ENCODE measurements around the gene RAB8B.
"Not testable (repeated sequence)": the region's sequence is repeated elsewhere in the genome, so short reads cannot be mapped to it uniquely, and the experiment has no call there.

The RAB8B gene

DNA sequence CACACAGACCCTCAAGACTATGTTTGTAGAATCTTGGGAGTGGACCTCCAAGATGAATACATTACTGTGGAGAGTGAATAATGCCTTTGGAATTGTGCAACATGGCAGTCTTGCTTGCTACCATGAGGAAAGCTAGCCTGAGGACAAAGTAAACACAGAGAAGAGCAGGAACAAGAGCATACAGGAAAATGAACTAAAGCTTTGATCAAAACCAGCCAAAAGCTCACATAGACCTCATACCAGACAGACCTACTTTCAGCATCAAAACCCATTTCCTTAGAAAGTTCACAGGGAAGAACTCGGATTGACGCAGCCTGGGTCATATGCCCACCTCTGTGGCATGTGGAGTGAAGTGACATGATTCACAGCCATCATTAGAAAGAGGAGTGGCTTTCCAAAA is 3.3 kb upstream of the RAB8B start:
- DNase-seq = no peak

DNA sequence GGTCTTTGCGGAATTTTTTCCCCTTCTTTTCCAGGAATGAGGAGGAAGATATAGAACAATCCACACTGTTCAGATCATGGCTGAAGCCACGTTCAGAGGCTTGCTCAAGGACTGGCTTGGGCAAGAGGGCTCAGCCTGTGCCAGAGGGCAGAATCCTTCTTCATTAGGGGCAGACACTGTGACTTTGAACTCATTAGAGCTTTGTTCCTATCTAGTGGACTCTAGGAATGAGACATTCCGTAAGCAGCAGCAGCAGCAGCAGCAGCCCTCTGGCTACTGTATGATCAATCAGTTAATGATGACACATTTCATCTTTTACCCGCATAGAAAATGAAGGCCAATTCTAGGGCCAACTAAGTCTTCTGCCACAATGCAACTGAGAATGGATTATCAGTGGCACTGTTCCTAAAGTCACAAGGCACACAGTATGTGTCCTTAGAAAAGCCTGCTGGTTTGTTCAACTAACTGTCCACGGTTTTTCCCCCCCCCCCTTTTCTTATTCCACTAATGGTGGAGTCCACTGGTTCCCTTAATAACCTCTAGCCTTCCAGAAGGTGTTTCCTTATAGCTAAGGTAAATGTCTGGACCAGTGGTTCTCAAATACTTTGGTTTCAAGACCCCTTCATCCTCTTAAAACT is 1.7 kb upstream of the RAB8B start:
- DNase-seq = no peak

- no peak for DNase-seq
Observed at GRCh38 chr15:63188247-63188925, 1.0 kb upstream of the RAB8B start.

GRCh38 chr15:63189941-63190768 is 749 bp downstream of the RAB8B start:
- DNase-seq = no peak

GRCh38 chr15:63190769-63191649 is 1.6 kb downstream of the RAB8B start:
- no peak for DNase-seq

- no peak for DNase-seq
Observed at GRCh38 chr15:63191895-63192618, 2.7 kb downstream of the RAB8B start.

GRCh38 chr15:63192619-63193206 is 3.3 kb downstream of the RAB8B start:
- no peak for DNase-seq

DNA sequence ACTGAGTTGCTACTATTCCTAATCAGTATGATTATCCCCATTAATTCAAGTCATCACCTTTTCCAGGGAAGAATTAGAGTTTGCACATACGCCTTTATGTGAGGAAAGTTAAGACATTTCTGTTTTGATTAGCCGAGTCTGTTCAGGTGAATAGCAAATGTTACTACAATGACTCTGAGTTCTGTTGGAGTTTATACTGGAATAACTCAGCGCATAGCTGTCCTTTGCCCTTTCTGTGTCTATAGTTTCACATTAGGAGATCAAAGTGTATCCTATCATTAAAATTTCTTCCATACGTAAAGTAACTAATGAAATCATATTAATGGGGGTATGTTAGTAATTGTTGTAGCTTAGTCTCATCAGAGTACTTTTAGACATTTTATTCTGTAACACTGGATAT is 4.9 kb downstream of the RAB8B start:
- DNase-seq = no peak

DNA sequence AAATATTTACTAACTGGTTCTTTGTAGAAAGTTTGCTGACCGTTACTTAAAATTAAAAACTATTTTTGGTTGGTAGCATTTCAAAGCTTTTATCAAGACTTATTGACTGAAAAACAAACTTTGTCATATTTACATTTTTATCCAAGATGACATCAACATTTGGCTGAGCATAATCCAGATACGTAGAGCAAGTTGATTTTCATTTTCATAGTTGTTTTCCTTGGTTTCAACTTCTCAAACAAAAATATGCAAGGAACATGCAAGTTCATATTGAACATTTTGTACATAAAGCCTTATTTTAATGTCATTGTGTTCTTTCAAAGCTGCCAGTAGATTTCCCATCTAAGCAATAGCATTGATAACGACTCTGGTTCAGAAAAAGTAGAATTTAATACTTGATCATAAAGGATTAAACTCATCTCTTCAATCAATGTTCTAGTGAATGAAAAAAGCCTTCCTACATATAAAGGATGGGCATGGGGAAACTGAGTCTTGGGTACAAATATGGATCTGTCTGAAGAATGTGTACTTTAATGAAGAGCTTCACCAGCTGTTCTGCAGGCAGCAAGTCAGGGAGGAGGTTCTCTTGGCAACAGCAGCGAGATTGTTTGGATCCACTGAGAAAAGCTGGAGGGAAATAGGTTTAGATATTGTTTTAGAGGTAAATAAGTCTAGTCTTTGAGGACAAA is 5.6 kb downstream of the RAB8B start:
- DNase-seq = no peak

- no peak for DNase-seq
Observed at GRCh38 chr15:63195569-63196015, 6.2 kb downstream of the RAB8B start.

- peak; percentile 26 for DNase-seq
Observed at GRCh38 chr15:63196842-63197241, 7.4 kb downstream of the RAB8B start.

GRCh38 chr15:63197626-63198025 is 8.2 kb downstream of the RAB8B start:
- DNase-seq = no peak

DNA sequence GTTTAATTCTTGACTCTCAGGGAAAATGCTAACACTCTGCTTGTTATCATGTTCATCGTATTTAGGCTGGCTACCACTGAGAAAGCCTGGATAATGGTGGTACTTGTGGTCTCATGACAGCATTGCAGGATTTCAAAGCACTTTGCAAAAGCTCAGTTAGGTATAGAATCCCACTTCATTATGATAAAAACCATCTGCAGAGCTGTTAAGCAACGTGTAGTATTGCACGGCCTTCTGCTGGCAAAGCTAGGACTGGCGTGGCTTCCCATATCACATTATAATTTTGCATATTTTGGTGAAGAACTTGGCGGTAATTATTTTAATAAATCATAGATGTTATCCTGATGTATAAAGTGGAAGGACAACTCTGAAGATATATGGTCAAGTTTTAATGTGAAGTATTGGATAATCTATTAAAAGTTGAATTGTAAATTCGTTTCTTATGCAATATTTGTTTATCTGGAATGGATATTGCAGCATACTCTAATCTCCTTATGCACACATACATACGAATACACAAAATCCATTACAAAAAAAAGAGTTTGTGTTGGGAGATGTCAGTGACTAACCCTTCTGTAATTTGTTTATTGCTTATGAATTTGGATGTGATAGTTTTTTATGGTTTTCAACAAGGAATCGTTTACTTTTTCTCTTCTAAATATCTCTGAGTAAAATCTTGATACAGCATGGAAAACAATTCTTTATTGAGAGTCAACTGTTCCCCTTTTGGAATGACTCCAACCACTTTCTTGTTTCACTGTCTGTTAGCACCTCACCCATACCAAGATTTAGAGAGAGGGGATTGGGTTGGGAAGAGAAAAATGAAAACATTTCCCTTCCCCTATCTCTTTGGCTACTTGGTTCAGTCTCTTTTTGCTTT is 9.2 kb downstream of the RAB8B start:
- peak; percentile 61 for DNase-seq

DNA sequence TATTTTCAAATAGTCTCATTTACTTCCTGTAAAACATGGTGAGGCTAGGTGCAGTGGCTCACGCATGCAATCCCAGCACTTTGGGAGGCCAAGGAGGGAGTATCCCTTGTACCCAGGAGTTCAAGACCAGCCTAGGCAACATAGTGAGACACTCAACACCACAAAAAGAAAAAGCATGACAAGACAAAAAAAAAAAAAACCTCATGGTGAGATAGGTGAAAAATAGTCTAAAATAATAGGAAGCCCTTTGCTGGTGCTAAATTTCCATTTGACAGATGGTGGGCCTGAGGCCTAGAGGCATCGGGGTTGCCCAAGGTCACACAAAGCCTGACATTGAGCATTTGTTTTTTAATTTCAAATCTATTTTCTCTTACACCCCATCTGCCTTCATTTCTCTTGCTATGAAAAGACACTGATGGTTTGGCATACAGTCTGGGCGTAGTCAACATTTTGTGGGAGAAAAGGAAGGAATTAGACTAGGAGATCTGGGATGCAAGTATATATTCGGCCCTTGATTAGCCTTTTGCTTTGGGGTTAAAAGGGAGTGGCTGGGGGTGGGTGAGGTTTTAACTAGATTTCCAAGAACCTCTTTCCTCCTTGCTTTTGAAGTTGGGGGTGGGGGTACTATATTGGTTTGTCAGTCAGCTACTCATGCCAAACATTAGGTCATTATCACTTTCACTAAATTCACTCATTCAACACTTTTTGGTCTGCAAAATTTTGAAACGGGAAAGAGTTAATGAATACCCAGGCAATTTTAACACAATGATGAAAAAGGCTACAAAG is 11.3 kb downstream of the RAB8B start:
- DNase-seq = no peak

- no peak for DNase-seq
Observed at GRCh38 chr15:63202861-63203260, 13.5 kb downstream of the RAB8B start.

DNA sequence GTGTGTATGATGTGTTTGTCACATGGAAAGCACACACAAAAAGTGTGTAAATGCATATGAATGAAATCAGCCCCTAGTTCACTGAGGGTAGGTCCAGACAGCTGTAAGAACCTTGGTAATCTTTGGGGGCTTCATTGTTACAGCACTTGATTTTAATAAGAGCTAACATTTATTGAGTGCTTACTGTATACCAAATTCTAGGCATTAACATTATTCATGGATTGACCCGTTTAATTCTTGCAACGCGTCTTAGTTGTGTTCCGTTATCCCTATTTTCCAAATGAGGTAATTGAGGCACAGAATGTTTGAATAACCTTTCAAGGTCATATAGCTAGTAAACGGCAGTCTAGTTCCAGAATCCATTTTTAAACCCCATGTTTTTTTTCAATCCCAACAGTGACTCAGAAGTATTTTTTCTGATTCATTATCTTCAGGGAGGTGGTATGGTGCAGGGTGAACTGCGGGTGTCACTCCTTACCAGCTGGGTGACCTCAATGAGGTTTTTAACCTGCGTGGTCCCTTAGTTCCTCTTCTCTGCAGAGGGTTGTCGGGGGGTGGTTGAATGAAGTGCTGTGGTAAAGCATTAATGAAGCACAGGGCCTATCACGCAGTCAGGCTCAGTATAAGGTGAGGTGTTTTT is 14.2 kb downstream of the RAB8B start:
- no peak for DNase-seq

- no peak for DNase-seq
Observed at GRCh38 chr15:63206079-63206478, 16.7 kb downstream of the RAB8B start.

DNA sequence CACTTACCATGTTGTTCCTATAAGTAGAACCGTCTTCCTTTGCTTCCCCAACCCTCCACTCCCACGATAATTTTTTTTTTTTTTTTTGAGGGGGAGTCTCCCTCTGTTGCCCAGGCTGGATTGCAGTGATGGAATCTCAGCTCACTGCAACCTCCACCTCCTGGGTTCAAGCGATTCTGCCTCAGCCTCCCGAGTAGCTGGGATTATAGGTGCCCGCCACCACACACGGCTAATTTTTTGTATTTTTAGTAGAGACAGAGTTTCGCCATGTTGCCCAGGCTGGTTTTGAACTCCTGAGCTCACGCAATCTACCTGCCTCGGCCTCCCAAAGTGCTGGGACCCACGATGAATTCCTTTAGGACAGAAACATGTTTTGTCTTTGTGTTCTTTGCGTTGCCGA is 19.4 kb downstream of the RAB8B start:
- not testable (repeated sequence) for DNase-seq
